ENCODE results near the gene ABCB8.

- no peak for TF ChIP-seq ZSCAN23 (tag by site-specific recombination; IDR thresholded peaks at IDR 0.05)
- no peak for TF ChIP-seq ZNF132 (tag by site-specific recombination; IDR thresholded peaks at IDR 0.05; ENCODE audit: borderline replicate concordance)
- no peak for TF ChIP-seq YY1 (tag by site-specific recombination; IDR thresholded peaks at IDR 0.05)
- no peak for TF ChIP-seq ZNF791 (tag by site-specific recombination; IDR thresholded peaks at IDR 0.05)
- no peak for TF ChIP-seq ZNF423 (tag by site-specific recombination; IDR thresholded peaks at IDR 0.05)
- no peak for TF ChIP-seq HOXD13 (CRISPR knock-in tag; IDR thresholded peaks at IDR 0.05; ENCODE audit: borderline replicate concordance)
- TF ChIP-seq ZNF416 (tag by site-specific recombination; IDR thresholded peaks at IDR 0.05) = no peak
- no peak for TF ChIP-seq REPIN1 (tag by site-specific recombination; IDR thresholded peaks at IDR 0.05; ENCODE audit: low read depth)
- TF ChIP-seq, protein P1, sequence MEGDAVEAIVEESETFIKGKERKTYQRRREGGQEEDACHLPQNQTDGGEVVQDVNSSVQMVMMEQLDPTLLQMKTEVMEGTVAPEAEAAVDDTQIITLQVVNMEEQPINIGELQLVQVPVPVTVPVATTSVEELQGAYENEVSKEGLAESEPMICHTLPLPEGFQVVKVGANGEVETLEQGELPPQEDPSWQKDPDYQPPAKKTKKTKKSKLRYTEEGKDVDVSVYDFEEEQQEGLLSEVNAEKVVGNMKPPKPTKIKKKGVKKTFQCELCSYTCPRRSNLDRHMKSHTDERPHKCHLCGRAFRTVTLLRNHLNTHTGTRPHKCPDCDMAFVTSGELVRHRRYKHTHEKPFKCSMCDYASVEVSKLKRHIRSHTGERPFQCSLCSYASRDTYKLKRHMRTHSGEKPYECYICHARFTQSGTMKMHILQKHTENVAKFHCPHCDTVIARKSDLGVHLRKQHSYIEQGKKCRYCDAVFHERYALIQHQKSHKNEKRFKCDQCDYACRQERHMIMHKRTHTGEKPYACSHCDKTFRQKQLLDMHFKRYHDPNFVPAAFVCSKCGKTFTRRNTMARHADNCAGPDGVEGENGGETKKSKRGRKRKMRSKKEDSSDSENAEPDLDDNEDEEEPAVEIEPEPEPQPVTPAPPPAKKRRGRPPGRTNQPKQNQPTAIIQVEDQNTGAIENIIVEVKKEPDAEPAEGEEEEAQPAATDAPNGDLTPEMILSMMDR (tag by site-specific recombination; IDR thresholded peaks at IDR 0.05) = no peak
- no peak for TF ChIP-seq ZNF549 (tag by site-specific recombination; IDR thresholded peaks at IDR 0.05)
- TF ChIP-seq ZNF223 (tag by site-specific recombination; IDR thresholded peaks at IDR 0.05) = no peak
- no peak for TF ChIP-seq KLF17 (tag by site-specific recombination; IDR thresholded peaks at IDR 0.05)
Measured at GRCh38 chr7:151031011-151031410, 2.8 kb downstream of the ABCB8 start.

Data from HEK293 (cell line).